Measurements from ENCODE around the gene CAPN7.

DNA sequence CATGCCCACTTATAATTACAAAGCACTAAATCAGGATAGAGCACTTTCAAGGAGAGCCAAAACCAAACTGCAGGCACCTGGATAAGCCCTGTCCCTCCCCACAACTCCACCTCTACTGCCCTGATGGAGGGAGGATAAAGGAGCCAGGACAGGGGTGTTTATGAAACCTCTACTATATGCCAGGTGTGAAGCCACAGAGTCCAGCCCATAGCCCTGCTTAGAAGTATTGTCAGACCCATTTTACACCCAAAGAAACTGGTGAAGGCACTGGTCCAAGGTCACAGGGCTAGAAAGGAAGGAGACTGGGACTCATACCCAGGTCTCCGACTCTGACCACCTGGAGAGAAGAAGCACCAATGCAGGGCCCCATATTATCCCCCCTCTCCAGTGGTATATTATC, 77.7 kb downstream of the CAPN7 start:
- TF ChIP-seq, protein P1, sequence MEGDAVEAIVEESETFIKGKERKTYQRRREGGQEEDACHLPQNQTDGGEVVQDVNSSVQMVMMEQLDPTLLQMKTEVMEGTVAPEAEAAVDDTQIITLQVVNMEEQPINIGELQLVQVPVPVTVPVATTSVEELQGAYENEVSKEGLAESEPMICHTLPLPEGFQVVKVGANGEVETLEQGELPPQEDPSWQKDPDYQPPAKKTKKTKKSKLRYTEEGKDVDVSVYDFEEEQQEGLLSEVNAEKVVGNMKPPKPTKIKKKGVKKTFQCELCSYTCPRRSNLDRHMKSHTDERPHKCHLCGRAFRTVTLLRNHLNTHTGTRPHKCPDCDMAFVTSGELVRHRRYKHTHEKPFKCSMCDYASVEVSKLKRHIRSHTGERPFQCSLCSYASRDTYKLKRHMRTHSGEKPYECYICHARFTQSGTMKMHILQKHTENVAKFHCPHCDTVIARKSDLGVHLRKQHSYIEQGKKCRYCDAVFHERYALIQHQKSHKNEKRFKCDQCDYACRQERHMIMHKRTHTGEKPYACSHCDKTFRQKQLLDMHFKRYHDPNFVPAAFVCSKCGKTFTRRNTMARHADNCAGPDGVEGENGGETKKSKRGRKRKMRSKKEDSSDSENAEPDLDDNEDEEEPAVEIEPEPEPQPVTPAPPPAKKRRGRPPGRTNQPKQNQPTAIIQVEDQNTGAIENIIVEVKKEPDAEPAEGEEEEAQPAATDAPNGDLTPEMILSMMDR (conservative IDR thresholded peaks at IDR 0.05 in 1 of 2, IDR thresholded peaks at IDR 0.05 in 1 of 2; ENCODE audit: low read depth in 1 of 2, low read length in 2 of 2): no peak
- TF ChIP-seq EZH2 (IDR thresholded peaks at IDR 0.05; ENCODE audit: low read length, missing control alignments): no peak

Data from fibroblast of lung (primary cell).